Cardiac muscle cell (in vitro differentiated cells and primary cell): ENCODE data around the gene SLC6A12. TPM values are rescaled to one million over a fixed set of nuclear protein-coding genes. Genes with fewer than 3 reads are reported as not detected.

Source experiments
- DNase-seq, 2 donors: peaks; one replicate each; pipeline versions ENCODE4 v3.0.0 to v3.0.0-alpha.2; 2010 to 2017; ENCODE audit warnings: low read depth in 1 of 2, low spot score in 1 of 2
- H3K27ac ChIP-seq: fragments of 200-600 bp; sonication (generic); 2 replicates; pipeline ENCODE4 v1.5.1; 2016
- H3K27me3 ChIP-seq: fragments of 200-600 bp; sonication (generic); 2 replicates; pipeline ENCODE4 v1.6.0; 2016; ENCODE audit warnings: control low read depth
- H3K36me3 ChIP-seq: fragments of 200-600 bp; sonication (generic); 2 replicates; pipeline ENCODE4 v1.5.1; 2016; ENCODE audit warnings: control low read depth
- H3K4me1 ChIP-seq: fragments of 200-600 bp; sonication (generic); 2 replicates; pipeline ENCODE4 v1.8.1; 2017; ENCODE audit warnings: low read depth, mild to moderate bottlenecking, mixed run types
- H3K4me3 ChIP-seq: fragments of 200-600 bp; sonication (generic); 2 replicates; pipeline ENCODE4 v1.5.1; 2016; ENCODE audit warnings: mild to moderate bottlenecking
- H3K9me3 ChIP-seq: fragments of 200-600 bp; sonication (generic); 2 replicates; pipeline ENCODE4 v1.5.1; 2017; ENCODE audit warnings: low read depth, mild to moderate bottlenecking, control low read depth
- CTCF ChIP-seq: IDR thresholded peaks from 2 replicates; pipeline ENCODE4 v1.5.1; 2012; ENCODE audit warnings: low read depth, mild to moderate bottlenecking, low read length
- polyA plus RNA-seq: library from polyadenylated mRNA; unstranded; fragments of >200 nt; fragmentation: Nextera tagmentation; extraction: Ambion mirVana; gene quantifications from 2 replicates; pipeline ENCODE4 v1.2.1, GENCODE V29; 2016
- total RNA-seq: library from RNA; depleted of rRNA; stranded (reverse); fragments of >200 nt; gene quantifications from 2 replicates; pipeline ENCODE4 v1.2.3, GENCODE V29; 2016

Gene SLC6A12
- total RNA-seq = 0.33 and 0.63 TPM in 2 replicates
- 0.24 and 0.52 TPM in 2 replicates for polyA plus RNA-seq

GRCh38 chr12:214003-214741 is at the start of gene SLC6A12:
TSS of gene SLC6A12 (minus strand) at chr12:214157. CDS start at chr12:209986, 4,171 bp downstream.
- Histone ChIP-seq H3K27me3 (no peaks in the 10 kb centered on the region), H3K9me3 (no peaks in the 10 kb centered on the region), H3K27ac (no peak within 1 kb of the TSS), H3K4me3 (no peak within 1 kb of the TSS), H3K36me3 (no peaks in the 10 kb centered on the region), H3K4me1 (peaks cover 15% of the 10 kb centered on the region)
- DNase-seq = peak in 1 of 2 donors; percentile 21
- no peak for TF ChIP-seq CTCF

GRCh38 chr12:263574-263973 is 49.6 kb upstream of the SLC6A12 start:
- TF ChIP-seq CTCF = no peak
- Histone ChIP-seq H3K36me3 (no peaks in the 10 kb centered on the region), H3K4me3 (no peak overlapping the region), H3K9me3 (no peaks in the 10 kb centered on the region), H3K27me3 (no peaks in the 10 kb centered on the region), H3K27ac (peak overlapping the region; percentile 70), H3K4me1 (peaks cover 36% of the 10 kb centered on the region)
- no peak for DNase-seq

- peak within 1 kb of the TSS; percentile 70 for H3K27ac ChIP-seq
- no peaks in the 10 kb centered on the region for H3K36me3 ChIP-seq
- TF ChIP-seq CTCF = no peak
- no peak within 1 kb of the TSS for H3K4me3 ChIP-seq
- DNase-seq = peak in 1 of 2 donors; percentile 70
- H3K9me3 ChIP-seq = no peaks in the 10 kb centered on the region
- peaks cover 30% of the 10 kb centered on the region for H3K4me1 ChIP-seq
- H3K27me3 ChIP-seq = no peaks in the 10 kb centered on the region
Measured at GRCh38 chr12:262817-263216, 48.9 kb upstream of the SLC6A12 start, which contains the start of gene SLC6A13. TSS of gene SLC6A13 (minus strand) at chr12:262836. CDS start at chr12:260052, 2,784 bp downstream.

- no peaks in the 10 kb centered on the region for H3K27me3 ChIP-seq
- no peaks in the 10 kb centered on the region for H3K9me3 ChIP-seq
- peaks cover 26% of the 10 kb centered on the region for H3K4me1 ChIP-seq
- peak overlapping the region; percentile 70 for H3K27ac ChIP-seq
- no peak overlapping the region for H3K4me3 ChIP-seq
- DNase-seq = no peak
- H3K36me3 ChIP-seq = no peaks in the 10 kb centered on the region
- TF ChIP-seq CTCF = no peak
Measured at GRCh38 chr12:262113-262512, 48.2 kb upstream of the SLC6A12 start.

GRCh38 chr12:257521-258321 is 43.8 kb upstream of the SLC6A12 start:
- peaks cover 9% of the 10 kb centered on the region for H3K4me1 ChIP-seq
- no peak overlapping the region for H3K4me3 ChIP-seq
- DNase-seq = no peak
- TF ChIP-seq CTCF = no peak
- no peaks in the 10 kb centered on the region for H3K36me3 ChIP-seq
- H3K27ac ChIP-seq = no peak overlapping the region
- H3K9me3 ChIP-seq = no peaks in the 10 kb centered on the region
- H3K27me3 ChIP-seq = no peaks in the 10 kb centered on the region
